LNCAP (cell line): ENCODE results near the gene LARP4B.

ENCODE experiments used
- TF ChIP-seq, protein P1 (sequence below): fragments of 450-650 bp; IDR thresholded peaks from 2 replicates; pipeline ENCODE4 v1.5.1; 2017; ENCODE audit warnings: mild to moderate bottlenecking

The LARP4B gene

DNA sequence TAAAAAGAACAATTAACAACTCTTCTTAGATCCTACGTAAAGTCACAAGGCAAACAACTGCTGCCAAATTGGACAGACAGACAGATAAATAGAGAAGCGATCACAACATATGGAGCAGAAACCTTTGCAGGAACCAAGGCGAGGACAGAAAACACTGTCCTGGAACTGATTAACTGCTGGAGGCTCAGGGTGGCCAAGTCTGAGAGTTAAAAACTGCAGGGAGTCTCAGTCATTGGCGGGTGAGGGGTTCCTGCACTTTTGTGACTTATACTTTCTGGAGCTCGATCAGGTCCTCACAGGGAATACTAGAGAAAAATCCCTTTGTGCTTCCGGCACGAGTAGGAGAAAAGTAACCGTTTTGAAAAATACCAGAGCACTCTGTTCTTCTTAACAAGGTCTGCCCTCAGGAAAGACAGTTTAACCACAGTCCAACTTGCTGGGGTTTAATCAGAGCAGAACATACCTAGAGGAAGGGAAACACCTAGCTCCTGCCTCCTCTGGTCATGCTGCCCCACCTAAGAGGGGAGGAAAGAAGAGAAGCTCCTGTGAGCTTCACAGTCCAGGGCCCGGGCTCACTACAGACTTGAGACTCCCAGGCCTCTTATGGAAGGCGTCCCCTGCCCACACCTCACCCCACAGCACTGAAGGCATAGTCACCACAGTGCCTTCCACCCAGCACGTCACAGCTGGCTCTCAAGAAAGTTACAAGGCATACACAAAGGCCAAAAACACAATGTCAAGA, 74.9 kb downstream of the LARP4B start:
- TF ChIP-seq, protein P1, sequence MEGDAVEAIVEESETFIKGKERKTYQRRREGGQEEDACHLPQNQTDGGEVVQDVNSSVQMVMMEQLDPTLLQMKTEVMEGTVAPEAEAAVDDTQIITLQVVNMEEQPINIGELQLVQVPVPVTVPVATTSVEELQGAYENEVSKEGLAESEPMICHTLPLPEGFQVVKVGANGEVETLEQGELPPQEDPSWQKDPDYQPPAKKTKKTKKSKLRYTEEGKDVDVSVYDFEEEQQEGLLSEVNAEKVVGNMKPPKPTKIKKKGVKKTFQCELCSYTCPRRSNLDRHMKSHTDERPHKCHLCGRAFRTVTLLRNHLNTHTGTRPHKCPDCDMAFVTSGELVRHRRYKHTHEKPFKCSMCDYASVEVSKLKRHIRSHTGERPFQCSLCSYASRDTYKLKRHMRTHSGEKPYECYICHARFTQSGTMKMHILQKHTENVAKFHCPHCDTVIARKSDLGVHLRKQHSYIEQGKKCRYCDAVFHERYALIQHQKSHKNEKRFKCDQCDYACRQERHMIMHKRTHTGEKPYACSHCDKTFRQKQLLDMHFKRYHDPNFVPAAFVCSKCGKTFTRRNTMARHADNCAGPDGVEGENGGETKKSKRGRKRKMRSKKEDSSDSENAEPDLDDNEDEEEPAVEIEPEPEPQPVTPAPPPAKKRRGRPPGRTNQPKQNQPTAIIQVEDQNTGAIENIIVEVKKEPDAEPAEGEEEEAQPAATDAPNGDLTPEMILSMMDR: no peak

DNA sequence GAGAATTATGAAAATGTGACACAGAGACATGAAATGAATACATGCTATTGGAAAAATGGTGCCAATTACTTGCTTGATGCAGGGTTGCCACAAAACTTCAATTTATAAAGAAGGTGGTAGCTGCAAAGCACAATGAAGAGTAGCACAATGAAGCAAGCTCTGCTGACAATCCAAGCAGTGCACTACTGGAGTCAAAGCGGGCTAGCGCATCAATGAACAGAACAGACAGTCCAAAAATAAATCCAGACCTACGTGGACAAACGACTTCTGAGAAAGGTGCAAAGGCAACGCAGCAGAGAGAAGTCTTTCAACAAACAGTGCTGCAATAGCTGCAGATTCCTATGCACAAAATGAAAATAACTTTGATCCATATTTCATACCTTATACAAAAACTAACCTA, 75.8 kb downstream of the LARP4B start:
- TF ChIP-seq, protein P1: no peak

DNA sequence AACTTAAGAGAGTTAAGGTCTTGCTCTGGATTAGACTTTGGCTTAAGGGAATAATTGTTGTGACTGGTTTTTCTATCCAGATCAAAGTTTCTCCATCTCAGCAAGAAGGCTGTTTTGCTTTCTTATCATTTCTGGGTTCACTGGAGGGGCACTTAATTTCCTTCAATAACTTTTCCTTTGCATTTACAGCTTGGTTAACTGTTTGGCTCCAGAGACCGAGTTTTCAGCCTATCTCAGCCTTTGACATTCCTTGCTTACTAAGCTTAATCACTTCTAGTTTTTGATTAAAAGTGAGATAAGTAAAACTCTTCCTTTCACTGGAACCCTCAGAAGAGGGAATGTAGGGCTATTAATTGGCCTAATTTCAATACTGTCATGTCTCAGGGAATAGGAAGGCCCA, 76.4 kb downstream of the LARP4B start:
- TF ChIP-seq, protein P1: no peak

DNA sequence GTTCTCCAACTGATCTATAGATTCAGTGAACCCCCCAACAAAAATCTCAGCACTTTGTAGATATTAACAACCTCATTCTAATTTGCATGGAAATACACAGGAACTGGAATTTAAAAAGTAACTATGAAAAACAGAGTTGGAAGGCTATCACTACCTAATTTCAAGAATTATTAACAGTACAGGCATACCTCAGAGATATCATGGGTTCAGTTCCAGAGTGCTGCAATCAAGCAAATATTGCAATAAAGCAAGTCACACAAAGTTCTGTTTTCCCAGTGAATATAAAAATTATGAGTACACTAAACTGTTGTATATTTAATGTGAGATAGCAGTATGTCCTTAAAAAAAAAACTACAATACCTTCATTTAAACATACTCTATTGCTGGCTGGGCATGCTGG, 78.5 kb downstream of the LARP4B start:
- TF ChIP-seq, protein P1: no peak

DNA sequence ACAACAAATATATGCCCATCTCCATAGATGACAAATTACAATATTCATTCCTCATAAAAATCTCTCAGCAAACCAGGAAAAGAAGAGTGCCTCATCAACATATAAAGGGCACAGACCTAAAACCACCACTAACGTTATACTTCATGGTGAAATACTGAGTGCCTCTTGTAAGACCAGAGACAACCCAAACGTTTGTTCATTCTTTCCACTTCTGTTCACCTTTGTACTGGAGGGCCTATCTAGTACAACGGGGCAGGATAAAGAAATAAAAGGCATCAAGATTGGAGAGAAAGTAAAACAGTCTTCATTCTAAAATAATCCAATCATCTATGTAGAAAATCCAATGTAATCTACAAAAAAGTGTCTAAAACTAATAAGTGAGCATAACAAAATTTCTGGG, 79.1 kb downstream of the LARP4B start:
- TF ChIP-seq, protein P1: no peak

DNA sequence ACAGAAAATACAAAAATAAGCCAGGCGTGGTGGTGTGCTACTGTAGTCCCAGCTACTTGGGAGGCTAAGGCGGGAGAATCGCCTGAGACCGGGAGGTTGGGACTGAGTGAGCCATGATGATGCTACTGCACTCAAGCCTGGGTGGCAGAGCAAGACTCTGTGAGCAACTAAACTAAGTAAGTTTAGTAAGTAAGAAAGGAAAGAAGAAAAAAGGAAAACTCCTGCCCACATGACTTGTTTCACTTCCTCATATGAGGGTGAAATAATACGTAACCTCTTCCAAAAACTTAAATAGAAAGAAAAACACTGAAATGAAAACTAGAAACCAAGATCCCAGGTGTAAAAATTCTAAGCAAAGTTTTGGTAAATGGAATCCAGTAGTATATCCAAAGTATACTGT, 79.6 kb downstream of the LARP4B start:
- TF ChIP-seq, protein P1: no peak

DNA sequence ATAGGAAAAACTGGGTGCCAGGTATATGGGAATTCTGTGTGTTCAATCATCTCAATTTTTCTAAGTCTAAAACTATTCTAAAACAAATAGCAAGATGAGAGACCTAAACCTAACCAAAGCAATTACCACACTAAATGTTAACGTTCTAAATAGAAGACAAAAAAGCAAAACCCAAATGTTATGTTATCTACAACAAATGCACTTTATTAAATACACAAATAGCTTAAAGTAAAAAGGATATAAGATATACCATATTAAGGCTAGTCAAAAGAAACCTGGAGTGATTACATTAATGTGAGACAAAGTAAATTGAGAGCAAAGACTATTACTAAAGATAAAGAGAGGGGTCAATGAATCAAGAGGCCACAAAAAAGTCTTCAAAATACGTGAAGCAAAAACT, 81.4 kb downstream of the LARP4B start:
- TF ChIP-seq, protein P1: no peak

DNA sequence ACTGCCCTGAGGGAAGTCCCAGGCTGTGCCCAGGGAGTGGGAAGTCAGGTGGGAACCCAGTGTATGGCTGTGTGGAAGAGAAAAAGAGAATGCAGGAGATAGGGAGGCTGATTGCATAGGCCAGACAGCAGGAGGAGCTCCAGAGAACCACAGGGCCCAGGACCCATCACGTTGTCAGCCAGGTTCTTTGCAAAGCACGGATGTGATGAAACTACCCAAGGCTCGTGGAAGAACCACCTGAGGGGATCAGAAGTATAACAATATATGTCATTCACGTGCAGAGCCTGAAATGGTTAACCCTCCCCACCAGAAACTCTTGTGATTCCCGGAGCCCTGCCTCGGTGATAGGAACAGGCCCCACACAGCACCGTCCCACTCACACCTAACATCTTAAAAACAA, 83.6 kb downstream of the LARP4B start:
- TF ChIP-seq, protein P1: peak; percentile 37; the same call in 1 of the 2 replicates
